Transverse colon (tissue), 4 donors: ENCODE results near the gene CTXN2. TPM values are rescaled to one million over a fixed set of nuclear protein-coding genes. Genes with fewer than 3 reads are reported as not detected.
A peak's percentile ranks its signal among the peaks of the same experiment; 100 is the strongest.

ENCODE experiments used
- DNase-seq: peaks from one replicate; pipeline ENCODE4 v3.0.0-alpha.2; 2019
- H3K27ac ChIP-seq, 4 donors: fragments of 200-600 bp; sonication (generic); 2 replicates each; pipeline ENCODE4 v1.5.1; 2016 to 2018; ENCODE audit warnings: inconsistent platforms in 4 of 4
- H3K27me3 ChIP-seq: fragments of 200-600 bp; sonication (generic); 2 replicates; pipeline ENCODE4 v1.5.1; 2017; ENCODE audit warnings: inconsistent platforms
- H3K36me3 ChIP-seq, 4 donors: fragments of 200-600 bp; sonication (generic); 2 replicates each; pipeline ENCODE4 v1.5.1; 2017 to 2019; ENCODE audit warnings: inconsistent platforms in 4 of 4
- H3K4me1 ChIP-seq, 4 donors: fragments of 200-600 bp; sonication (generic); 2 replicates each; pipeline ENCODE4 v1.5.1; 2017 to 2020; ENCODE audit warnings: inconsistent platforms in 4 of 4
- H3K4me3 ChIP-seq, 4 donors: fragments of 200-600 bp; sonication (generic); 1 replicate in 1 of 4; 2 replicates in 3 of 4; pipeline versions ENCODE4 v1.5.1 to v1.6.1; 2017 to 2019; ENCODE audit warnings: inconsistent platforms in 4 of 4
- H3K9me3 ChIP-seq, 2 donors: fragments of 200-600 bp; sonication (generic); 2 replicates each; pipeline ENCODE4 v1.5.1; 2017 to 2019; ENCODE audit warnings: inconsistent platforms in 2 of 2
- EP300 ChIP-seq: sonication (generic); formaldehyde crosslinking; IDR thresholded peaks from one replicate; pipeline ENCODE4 v1.6.1; 2017; ENCODE audit warnings: antibody characterized with exemption, low read depth
- POLR2A ChIP-seq: fragments of 450-650 bp; IDR thresholded peaks from one replicate; pipeline ENCODE4 v1.6.1; 2016; ENCODE audit warnings: antibody characterized with exemption, mild to moderate bottlenecking, moderate library complexity
- POLR2AphosphoS5 ChIP-seq, 3 donors: sonication (generic); formaldehyde crosslinking; IDR thresholded peaks; one replicate each; pipeline ENCODE4 v1.6.1; 2016; ENCODE audit warnings: antibody characterized with exemption in 3 of 3
- WGBS, 2 donors: methylation state at CpG; one replicate each; pipeline ENCODE4 v1.1.5; 2018; ENCODE audit warnings: low coverage in 1 of 2; 5-methylcytosine and 5-hydroxymethylcytosine counted together
- in situ Hi-C, 4 donors: fragments of 200-750 bp; cut with MboI; loops; one replicate each; pipeline versions ENCODE4 v1.15.0 to v1.15.1; 2017; ENCODE audit warnings: low sequenced_read_pairs in 3 of 4, low pct_ligation_motif_present in 1 of 4, low pct_unique_long_range_greater_than_20kb in 1 of 4
- intact Hi-C: fragments of 100-400 bp; cut with DNase I; formaldehyde crosslinking; loops from one replicate; pipeline ENCODE4 v1.15.1; 2023; ENCODE audit warnings: low total_unique reads
- total RNA-seq, 4 donors: library from RNA; depleted of rRNA; stranded (reverse); fragments of >200 nt; gene quantifications; one replicate each; pipeline ENCODE4 v1.1.0, GENCODE V29; 2016
- TF ChIP-seq, protein P1 (sequence below), 5 experiments: fragments of 200-600 bp in 3 of 5; fragments of 450-650 bp in 2 of 5; sonication (generic) in 3 of 5; IDR thresholded peaks; 1 replicate in 2 of 5; 2 replicates in 3 of 5; pipeline ENCODE4 v1.5.1; 2016 to 2017; ENCODE audit warnings: antibody characterized with exemption in 5 of 5, inconsistent platforms in 3 of 5, mild to moderate bottlenecking in 2 of 5, moderate library complexity in 1 of 5

The CTXN2 gene
- total RNA-seq, 4 donors from 2014 or later, result not detected

- peaks cover 4% of the 10 kb centered on the region for H3K27me3 ChIP-seq
- no peaks in the 10 kb centered on the region for H3K9me3 ChIP-seq
- peaks cover 0 to 6% (median 0%) of the 10 kb centered on the region in 4 donors for H3K4me1 ChIP-seq
- H3K27ac ChIP-seq, result no peak overlapping the region
- no peak for DNase-seq
- 76% methylated on average over 3 of the region's 3 CpGs for WGBS, 2 donors
- in situ Hi-C loops (no loop called here), intact Hi-C loops (no loop called here)
- no peaks in the 10 kb centered on the region for H3K36me3 ChIP-seq
- H3K4me3 ChIP-seq, result no peak overlapping the region
- TF ChIP-seq EP300 (no peak), POLR2A (no peak), POLR2AphosphoS5 (IDR thresholded peaks at IDR 0.05) (no peak)
- TF ChIP-seq, protein P1, sequence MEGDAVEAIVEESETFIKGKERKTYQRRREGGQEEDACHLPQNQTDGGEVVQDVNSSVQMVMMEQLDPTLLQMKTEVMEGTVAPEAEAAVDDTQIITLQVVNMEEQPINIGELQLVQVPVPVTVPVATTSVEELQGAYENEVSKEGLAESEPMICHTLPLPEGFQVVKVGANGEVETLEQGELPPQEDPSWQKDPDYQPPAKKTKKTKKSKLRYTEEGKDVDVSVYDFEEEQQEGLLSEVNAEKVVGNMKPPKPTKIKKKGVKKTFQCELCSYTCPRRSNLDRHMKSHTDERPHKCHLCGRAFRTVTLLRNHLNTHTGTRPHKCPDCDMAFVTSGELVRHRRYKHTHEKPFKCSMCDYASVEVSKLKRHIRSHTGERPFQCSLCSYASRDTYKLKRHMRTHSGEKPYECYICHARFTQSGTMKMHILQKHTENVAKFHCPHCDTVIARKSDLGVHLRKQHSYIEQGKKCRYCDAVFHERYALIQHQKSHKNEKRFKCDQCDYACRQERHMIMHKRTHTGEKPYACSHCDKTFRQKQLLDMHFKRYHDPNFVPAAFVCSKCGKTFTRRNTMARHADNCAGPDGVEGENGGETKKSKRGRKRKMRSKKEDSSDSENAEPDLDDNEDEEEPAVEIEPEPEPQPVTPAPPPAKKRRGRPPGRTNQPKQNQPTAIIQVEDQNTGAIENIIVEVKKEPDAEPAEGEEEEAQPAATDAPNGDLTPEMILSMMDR (IDR thresholded peaks at IDR 0.05), result no peak
Observed at GRCh38 chr15:48185529-48185928, 5.9 kb upstream of the CTXN2 start.

DNA sequence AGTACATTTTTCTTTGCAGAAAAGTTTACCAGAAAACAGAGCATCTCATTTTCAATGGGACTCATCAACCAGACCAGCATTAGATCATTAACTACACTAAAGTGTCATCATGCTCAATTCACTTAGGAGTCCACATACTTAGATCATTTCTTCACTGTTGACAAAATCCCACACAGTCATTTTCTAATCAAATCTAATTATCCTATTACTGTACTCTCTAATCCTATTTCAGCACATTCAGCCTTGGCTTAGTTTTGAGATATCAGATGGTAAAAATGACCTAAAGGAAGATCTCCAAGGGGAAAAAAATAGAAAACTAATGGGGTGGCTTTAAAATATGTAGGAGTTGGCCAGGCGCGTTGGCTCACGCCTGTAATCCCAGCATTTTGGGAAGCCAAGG is 5.2 kb upstream of the CTXN2 start:
- DNase-seq, result no peak
- H3K9me3 ChIP-seq, result no peaks in the 10 kb centered on the region
- peaks cover 0 to 9% (median 0%) of the 10 kb centered on the region in 4 donors for H3K4me1 ChIP-seq
- H3K4me3 ChIP-seq, result no peak overlapping the region
- TF ChIP-seq EP300 (no peak), POLR2A (no peak), POLR2AphosphoS5 (IDR thresholded peaks at IDR 0.05) (no peak)
- TF ChIP-seq, protein P1 (IDR thresholded peaks at IDR 0.05), result no peak
- intact Hi-C loops, result no loop called here
- no peaks in the 10 kb centered on the region for H3K36me3 ChIP-seq
- H3K27ac ChIP-seq, result no peak overlapping the region
- peaks cover 4% of the 10 kb centered on the region for H3K27me3 ChIP-seq
- 89% methylated on average over 3 of the region's 3 CpGs for WGBS, 2 donors
- in situ Hi-C loops, result no loop called here

GRCh38 chr15:48190932-48191573 is 412 bp upstream of the CTXN2 start:
- WGBS, 2 donors, result 8 to 9% methylated on average over 10 to 15 of the region's 15 CpGs
- Histone ChIP-seq H3K4me3 (peak overlapping the region in 3 of 4 donors; percentile 6 to 35 (median 18)), H3K27ac (no peak overlapping the region), H3K27me3 (peaks cover 27% of the 10 kb centered on the region), H3K36me3 (no peaks in the 10 kb centered on the region), H3K9me3 (no peaks in the 10 kb centered on the region), H3K4me1 (peaks cover 0 to 9% (median 0%) of the 10 kb centered on the region in 4 donors)
- TF ChIP-seq POLR2AphosphoS5 (IDR thresholded peaks at IDR 0.05) (no peak), EP300 (no peak), POLR2A (no peak)
- TF ChIP-seq, protein P1 (IDR thresholded peaks at IDR 0.05), result no peak
- intact Hi-C loops (no loop called here), in situ Hi-C loops (no loop called here)
- peak; percentile 71 for DNase-seq

- no peaks in the 10 kb centered on the region for H3K4me1 ChIP-seq
- no peaks in the 10 kb centered on the region for H3K9me3 ChIP-seq
- 88 to 100% methylated on average over 1 of the region's 1 CpG for WGBS, 2 donors
- DNase-seq, result no peak
- H3K27me3 ChIP-seq, result peaks cover 2% of the 10 kb centered on the region
- TF ChIP-seq, protein P1 (IDR thresholded peaks at IDR 0.05), result no peak
- TF ChIP-seq POLR2AphosphoS5 (IDR thresholded peaks at IDR 0.05) (no peak), POLR2A (no peak), EP300 (no peak)
- no peaks in the 10 kb centered on the region for H3K36me3 ChIP-seq
- H3K27ac ChIP-seq, result no peak overlapping the region
- no peak overlapping the region for H3K4me3 ChIP-seq
- intact Hi-C loops (no loop called here), in situ Hi-C loops (no loop called here)
Observed at GRCh38 chr15:48202068-48202467, 10.6 kb downstream of the CTXN2 start.
